ENCODE measurements around the gene RDH8.
"Not testable (repeated sequence)": the region's sequence is repeated elsewhere in the genome, so short reads cannot be mapped to it uniquely, and the experiment has no call there.

The RDH8 gene

GRCh38 chr19:10006335-10006708 is 7.0 kb upstream of the RDH8 start:
- DNase-seq, result no peak

- DNase-seq, result no peak
Observed at GRCh38 chr19:10006752-10007323, 6.4 kb upstream of the RDH8 start.

DNA sequence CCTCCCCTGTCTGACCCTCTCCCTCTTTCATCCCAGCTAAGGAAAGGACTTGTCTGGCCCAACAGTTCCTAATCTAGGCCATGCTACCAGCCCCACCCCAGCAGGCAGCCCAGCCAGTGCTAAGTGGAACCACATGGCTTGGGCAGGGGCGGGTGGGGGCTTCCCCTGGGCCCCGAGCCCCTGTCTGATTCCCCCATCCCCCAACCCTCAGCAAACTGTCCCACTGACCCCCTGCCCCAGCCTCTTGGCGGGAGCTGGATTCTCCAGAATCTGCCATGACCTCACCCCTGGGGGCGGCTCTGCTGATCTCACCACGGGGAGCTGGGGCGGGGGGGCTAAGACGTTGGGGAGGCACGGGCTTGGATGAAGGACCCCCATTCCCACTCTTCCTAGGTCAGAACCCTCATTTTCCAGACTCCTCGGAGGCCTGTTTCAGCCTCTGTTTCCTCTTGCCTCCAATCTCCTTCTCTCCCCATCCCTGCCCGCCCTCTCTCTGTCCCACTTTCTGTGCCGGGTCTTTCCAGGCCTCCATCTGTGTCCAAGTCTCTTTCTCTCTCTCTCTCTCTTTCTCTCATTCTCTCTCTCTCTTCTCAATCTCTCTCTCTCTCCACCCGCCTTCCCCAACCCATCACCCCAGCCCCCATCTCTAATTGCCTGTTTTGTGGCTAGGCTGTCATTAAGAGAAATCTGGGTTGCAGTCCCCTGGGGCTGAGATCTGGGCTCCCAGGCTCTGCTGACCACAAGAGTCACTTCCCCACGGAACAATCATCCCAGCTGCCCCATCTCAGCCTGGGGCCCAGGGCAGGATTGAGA is 5.7 kb upstream of the RDH8 start:
- no peak for DNase-seq

- no peak for DNase-seq
Observed at GRCh38 chr19:10008184-10008765, 5.0 kb upstream of the RDH8 start.

DNA sequence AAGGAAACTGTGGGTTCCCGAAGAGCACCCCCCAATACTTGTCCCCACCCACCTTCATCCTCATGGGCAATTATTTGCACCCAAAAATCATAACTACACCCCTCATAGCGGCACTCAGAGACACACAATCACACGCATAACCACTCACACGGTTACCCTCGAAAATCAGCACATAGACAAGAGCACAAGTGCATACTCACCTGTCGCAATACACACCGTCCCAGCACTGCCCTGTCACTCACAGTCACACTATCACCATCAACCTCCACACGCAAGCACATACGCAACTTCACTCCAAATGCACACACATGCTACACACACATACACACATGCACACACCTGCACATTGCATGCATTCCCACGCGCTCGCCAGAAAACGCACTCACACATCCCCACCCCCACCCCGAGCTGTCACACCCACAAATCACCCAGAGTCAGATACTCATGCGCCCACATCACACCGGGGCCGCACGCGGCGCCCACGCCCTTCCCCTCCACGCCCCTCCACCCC is 3.5 kb upstream of the RDH8 start:
- no peak for DNase-seq

- no peak for DNase-seq
Observed at GRCh38 chr19:10010247-10010691, 3.0 kb upstream of the RDH8 start, which contains the start of gene COL5A3. TSS of gene COL5A3 (minus strand) at chr19:10010504. CDS start at chr19:10010385, 119 bp downstream.

DNA sequence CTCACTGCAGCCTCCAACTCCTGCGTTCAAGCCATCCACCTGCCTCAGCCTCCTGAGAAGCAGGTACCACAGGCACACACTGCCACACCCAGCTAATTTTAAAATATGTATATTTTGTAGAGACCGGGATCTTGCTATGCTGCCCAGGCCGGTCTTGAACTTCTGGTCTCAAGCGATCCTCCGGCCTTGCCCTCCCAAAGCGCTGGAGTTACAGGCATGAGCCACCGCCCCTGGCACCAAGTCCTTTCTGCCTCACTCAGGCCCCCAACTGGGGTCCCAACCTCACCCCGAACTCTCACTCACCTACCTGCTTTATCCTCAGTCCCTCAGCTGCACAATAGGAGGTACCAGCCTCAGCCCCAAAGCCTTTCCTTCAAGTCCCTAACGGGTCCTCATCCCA is 2.3 kb upstream of the RDH8 start:
- DNase-seq, result no peak

GRCh38 chr19:10011974-10012373 is 1.3 kb upstream of the RDH8 start:
- DNase-seq, result no peak

GRCh38 chr19:10013834-10014618 is 743 bp downstream of the RDH8 start:
- DNase-seq, result no peak

DNA sequence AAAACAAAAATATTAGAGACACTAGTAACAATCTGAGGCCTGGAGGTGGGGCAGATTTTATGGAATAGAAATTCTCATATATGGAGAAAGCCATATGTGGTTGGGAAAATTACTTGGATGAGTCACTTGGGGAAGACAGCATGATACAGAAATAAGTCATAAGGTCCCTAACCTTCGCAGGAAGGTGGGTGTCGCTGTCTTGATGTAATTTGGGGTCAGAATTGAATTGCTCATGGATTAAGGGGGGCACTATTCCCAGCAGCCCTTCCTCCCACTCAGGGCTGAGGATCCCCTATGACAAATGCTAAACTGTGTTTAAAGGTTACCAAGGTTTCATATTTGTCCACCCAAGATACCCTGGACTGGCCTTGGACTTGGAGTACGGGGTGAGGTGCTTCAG is 5.0 kb downstream of the RDH8 start:
- no peak for DNase-seq

DNA sequence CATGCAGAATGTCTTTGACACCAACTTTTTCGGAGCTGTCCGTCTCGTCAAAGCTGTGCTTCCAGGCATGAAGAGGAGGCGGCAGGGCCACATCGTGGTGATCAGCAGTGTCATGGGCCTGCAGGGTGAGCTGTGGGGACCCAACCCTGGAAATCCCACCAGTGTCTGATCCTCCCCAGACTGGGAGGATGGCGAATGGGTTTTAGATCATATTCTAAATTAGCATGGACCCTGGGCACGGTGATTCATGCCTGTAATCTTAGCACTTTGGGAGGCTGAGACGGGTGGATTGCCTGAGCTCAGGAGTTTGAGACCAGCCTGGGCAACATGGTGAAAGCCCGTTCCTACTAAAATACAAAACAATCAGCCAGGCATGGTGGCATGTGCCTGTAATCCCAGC is 5.5 kb downstream of the RDH8 start:
- no peak for DNase-seq

- DNase-seq, result no peak
Observed at GRCh38 chr19:10019246-10019645, 6.0 kb downstream of the RDH8 start.

- no peak for DNase-seq
Observed at GRCh38 chr19:10020851-10021250, 7.6 kb downstream of the RDH8 start.

GRCh38 chr19:10021446-10021845 is 8.2 kb downstream of the RDH8 start:
- no peak for DNase-seq

GRCh38 chr19:10021863-10022262 is 8.6 kb downstream of the RDH8 start:
- DNase-seq, result no peak

DNA sequence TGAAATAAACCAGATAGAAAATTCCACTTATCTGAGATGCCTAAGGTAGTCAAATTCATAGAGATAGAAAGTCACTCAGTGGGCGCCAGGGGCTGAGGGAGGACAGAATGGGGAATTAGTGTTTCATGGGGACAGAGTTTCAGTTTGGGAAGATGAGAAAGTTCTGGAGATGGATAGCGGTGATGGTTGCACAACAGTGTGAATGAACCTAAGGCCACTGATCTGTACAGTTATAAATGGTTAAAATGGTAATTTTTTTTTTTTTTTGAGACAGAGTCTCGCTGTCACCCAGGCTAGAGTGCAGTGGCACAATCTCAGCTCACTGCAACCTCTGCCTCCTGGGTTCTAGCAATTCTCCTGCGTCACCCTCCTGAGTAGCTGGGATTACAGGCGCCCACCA is 9.8 kb downstream of the RDH8 start:
- DNase-seq, result not testable (repeated sequence)

- no peak for DNase-seq
Observed at GRCh38 chr19:10026744-10027143, 13.5 kb downstream of the RDH8 start.

- DNase-seq, result no peak
Observed at GRCh38 chr19:10027158-10027997, 14.1 kb downstream of the RDH8 start.

DNA sequence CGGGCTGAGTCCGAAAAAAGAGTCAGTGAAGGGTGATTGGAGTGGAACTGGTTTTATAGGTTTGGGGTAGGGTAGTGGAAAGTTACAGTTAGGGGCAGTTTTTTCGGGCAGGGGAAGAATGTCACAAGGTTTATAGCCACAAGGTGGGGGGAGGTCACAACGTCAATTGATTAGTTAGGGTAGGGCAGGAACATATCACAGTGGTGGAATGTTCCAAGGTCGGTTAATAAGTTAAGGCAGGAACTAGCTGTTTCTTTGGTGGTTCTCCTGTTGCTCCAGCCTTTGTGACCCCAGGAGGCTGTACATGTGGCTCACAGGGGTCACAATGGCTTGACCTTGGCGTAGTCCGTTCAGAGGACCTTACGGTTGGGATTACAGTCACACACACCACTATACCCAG is 20.3 kb downstream of the RDH8 start:
- DNase-seq, result no peak

DNA sequence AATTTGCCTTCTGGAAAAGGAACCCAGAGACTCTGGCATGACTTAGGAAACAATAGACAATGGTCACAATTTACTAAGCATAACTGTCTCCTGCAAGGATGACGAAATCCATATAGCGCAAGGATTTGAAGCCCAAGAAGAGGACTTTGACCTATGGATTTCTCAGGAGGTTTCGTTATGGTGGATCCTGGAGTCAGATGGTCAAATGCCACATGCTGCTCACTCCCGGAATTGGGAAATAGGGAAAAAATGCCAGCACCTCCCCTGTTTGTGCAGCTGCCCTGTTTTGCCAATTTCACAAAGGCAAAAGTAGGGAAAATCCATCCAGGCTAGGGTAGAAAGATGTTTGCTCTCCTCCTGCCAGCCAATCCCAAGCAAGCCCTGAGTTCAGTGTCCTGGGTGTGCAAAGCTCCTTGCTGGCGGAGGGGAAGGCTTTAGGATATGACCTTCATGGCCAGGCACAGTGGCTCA is 23.4 kb downstream of the RDH8 start:
- no peak for DNase-seq

DNA sequence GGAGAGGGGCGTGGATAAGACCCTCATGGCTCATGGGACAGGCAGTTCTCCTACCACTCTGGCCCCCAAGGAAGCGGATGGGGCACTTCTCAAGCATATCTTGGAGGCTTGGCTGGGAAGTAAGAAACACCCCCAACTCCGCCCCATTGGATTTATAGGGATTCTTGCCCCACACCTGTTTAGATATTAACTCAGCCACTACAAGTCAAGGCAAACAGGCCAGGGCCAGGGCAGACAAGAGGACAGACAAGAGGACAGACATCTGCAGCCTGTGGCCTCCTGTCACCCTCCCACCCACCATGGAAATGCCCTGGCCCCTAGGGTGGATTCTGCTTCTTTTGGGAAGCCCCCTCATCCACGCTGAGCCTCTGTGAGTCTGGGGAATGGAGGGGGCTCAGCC is 24.1 kb downstream of the RDH8 start:
- DNase-seq, result no peak

GRCh38 chr19:10037809-10038208 is 24.5 kb downstream of the RDH8 start:
- DNase-seq, result no peak

All from NCI-H187 treated with DMSO at 0.1 percent for 48 hours (cell line).